Liver (tissue), 9 donors: ENCODE results near the gene MRPL50. TPM values are rescaled to one million over a fixed set of nuclear protein-coding genes. Genes with fewer than 3 reads are reported as not detected.

Experiments
- DNase-seq: peaks from one replicate; pipeline ENCODE4 v3.0.0-alpha.2; 2017; ENCODE audit warnings: low spot score
- H3K27ac ChIP-seq, 2 donors: one replicate each; pipeline ENCODE4 v1.7.0; 2013; ENCODE audit warnings: inconsistent platforms in 2 of 2, low read length in 2 of 2, control low read depth in 1 of 2, low read depth in 1 of 2, mild to moderate bottlenecking in 1 of 2
- H3K27me3 ChIP-seq, 4 donors: one replicate each; pipeline versions ENCODE4 v1.6.1 to v1.7.0; 2013; ENCODE audit warnings: low read length in 3 of 4, inconsistent platforms in 1 of 4, mild to moderate bottlenecking in 1 of 4, moderate library complexity in 1 of 4; ENCODE audit not compliant: control insufficient read depth in 4 of 4, insufficient read depth in 4 of 4
- H3K36me3 ChIP-seq, 4 donors: one replicate each; pipeline versions ENCODE4 v1.6.1 to v1.7.0; 2013; ENCODE audit warnings: low read length in 3 of 4, mild to moderate bottlenecking in 3 of 4, low read depth in 1 of 4, moderate library complexity in 1 of 4; ENCODE audit not compliant: control insufficient read depth in 4 of 4, insufficient read depth in 3 of 4
- H3K4me1 ChIP-seq, 4 donors: one replicate each; pipeline versions ENCODE4 v1.6.1 to v1.7.0; 2013; ENCODE audit warnings: low read length in 3 of 4, mild to moderate bottlenecking in 3 of 4, moderate library complexity in 1 of 4; ENCODE audit not compliant: control insufficient read depth in 4 of 4, insufficient read depth in 4 of 4
- H3K4me3 ChIP-seq, 3 donors: one replicate each; pipeline versions ENCODE4 v1.6.1 to v1.7.0; 2013; ENCODE audit warnings: low read length in 3 of 3, control low read depth in 1 of 3, low read depth in 1 of 3, mild to moderate bottlenecking in 1 of 3
- H3K9ac ChIP-seq, 2 donors: one replicate each; pipeline ENCODE4 v1.7.0; 2013; ENCODE audit warnings: low read length in 2 of 2, mild to moderate bottlenecking in 2 of 2, moderate library complexity in 2 of 2, control low read depth in 1 of 2, low read depth in 1 of 2
- H3K9me3 ChIP-seq, 4 donors: one replicate each; pipeline versions ENCODE4 v1.6.1 to v1.7.0; 2013; ENCODE audit warnings: low read length in 3 of 4; ENCODE audit not compliant: control insufficient read depth in 4 of 4
- CTCF ChIP-seq: fragments of 150-350 bp; IDR thresholded peaks from 2 replicates; pipeline ENCODE4 v1.5.1; 2017; ENCODE audit warnings: improper control_type of control experiment, low read depth, low read length; ENCODE audit not compliant: missing input control
- FOXA1 ChIP-seq: IDR thresholded peaks from 2 replicates; pipeline ENCODE4 v1.6.1; 2016; ENCODE audit warnings: antibody characterized with exemption
- FOXA2 ChIP-seq: IDR thresholded peaks from 2 replicates; pipeline ENCODE4 v1.6.1; 2016; ENCODE audit warnings: antibody characterized with exemption
- GABPA ChIP-seq, 2 donors: IDR thresholded peaks in 1 of 2; conservative IDR thresholded peaks in 1 of 2; 2 replicates each; pipeline ENCODE4 v1.6.1; 2016; ENCODE audit warnings: antibody characterized with exemption in 2 of 2, mild to moderate bottlenecking in 1 of 2, moderate library complexity in 1 of 2
- HNF4A ChIP-seq, 2 donors: conservative IDR thresholded peaks; 2 replicates each; pipeline ENCODE4 v1.6.1; 2016; ENCODE audit warnings: antibody characterized with exemption in 2 of 2, mild to moderate bottlenecking in 2 of 2
- HNF4G ChIP-seq: IDR thresholded peaks from 2 replicates; pipeline ENCODE4 v1.6.1; 2016; ENCODE audit warnings: antibody characterized with exemption
- JUND ChIP-seq, 2 donors: IDR thresholded peaks; 2 replicates each; pipeline ENCODE4 v1.6.1; 2016; ENCODE audit warnings: antibody characterized with exemption in 2 of 2
- MAX ChIP-seq: IDR thresholded peaks from 2 replicates; pipeline ENCODE4 v1.6.1; 2016; ENCODE audit warnings: antibody characterized with exemption
- NR2F2 ChIP-seq: IDR thresholded peaks from 2 replicates; pipeline ENCODE4 v1.6.1; 2016; ENCODE audit warnings: antibody characterized with exemption
- RAD21 ChIP-seq, 2 donors: IDR thresholded peaks; 2 replicates each; pipeline ENCODE4 v1.6.1; 2016; ENCODE audit warnings: antibody characterized with exemption in 2 of 2, mild to moderate bottlenecking in 2 of 2
- RXRA ChIP-seq, 2 donors: IDR thresholded peaks; 2 replicates each; pipeline ENCODE4 v1.6.1; 2017 to 2018; ENCODE audit warnings: antibody characterized with exemption in 2 of 2, mild to moderate bottlenecking in 1 of 2
- SP1 ChIP-seq: IDR thresholded peaks from 2 replicates; pipeline ENCODE4 v1.6.1; 2018; ENCODE audit warnings: antibody characterized with exemption, mild to moderate bottlenecking
- YY1 ChIP-seq: IDR thresholded peaks from 2 replicates; pipeline ENCODE4 v1.6.1; 2016; ENCODE audit warnings: antibody characterized with exemption, mild to moderate bottlenecking
- ZBTB33 ChIP-seq: IDR thresholded peaks from 2 replicates; pipeline ENCODE4 v1.6.1; 2016; ENCODE audit warnings: antibody characterized with exemption
- WGBS: extraction: QIAGEN DNeasy Blood & Tissue Kit; methylation state at CpG from one replicate; pipeline ENCODE4 v1.1.7; 2013; 5-methylcytosine and 5-hydroxymethylcytosine counted together
- polyA plus RNA-seq, 2 donors: library from polyadenylated mRNA; stranded (reverse) in 1 of 2; unstranded in 1 of 2; fragments of 200-250 nt in 1 of 2; fragments of >200 nt in 1 of 2; fragmentation: Nextera tagmentation in 1 of 2; extraction: Ambion mirVana in 1 of 2; gene quantifications; one replicate each; pipeline versions ENCODE4 v1.2.1 to v1.2.3, GENCODE V29; 2013 to 2015
- total RNA-seq, 2 donors: library from RNA; depleted of rRNA; stranded (reverse); fragments of >200 nt; gene quantifications; one replicate each; pipeline ENCODE4 v1.2.3, GENCODE V29; 2014
- donor health status: healthy.
- donor health status: healthy.
- donor health status: healthy.
- donor health status: healthy.
- donor health status: healthy.

Gene MRPL50
- total and polyA plus RNA-seq, 4 donors = 5.7 to 12.3 (median 10.5) TPM

GRCh38 chr9:101429736-101430135 is 31.3 kb upstream of the MRPL50 start (continued):
- no peak for TF ChIP-seq FOXA1

- peak overlapping the region in 1 of 2 donors; percentile 1 for H3K27ac ChIP-seq
- no peaks in the 10 kb centered on the region for H3K9me3 ChIP-seq
- TF ChIP-seq RAD21 (IDR thresholded peaks at IDR 0.05) (no peak), HNF4A (conservative IDR thresholded peaks at IDR 0.05) (no peak), CTCF (no peak), NR2F2 (no peak), HNF4G (no peak), GABPA (IDR thresholded peaks at IDR 0.05 in 1 of 2, conservative IDR thresholded peaks at IDR 0.05 in 1 of 2) (no peak), YY1 (no peak), SP1 (no peak), JUND (IDR thresholded peaks at IDR 0.05) (no peak), MAX (no peak), FOXA2 (no peak), RXRA (IDR thresholded peaks at IDR 0.05) (no peak), ZBTB33 (no peak), FOXA1 (no peak)
- DNase-seq = no peak
- peaks cover 6 to 77% (median 53%) of the 10 kb centered on the region in 4 donors for H3K36me3 ChIP-seq
- WGBS = 65% methylated on average over 3 of the region's 3 CpGs
- no peak overlapping the region for H3K9ac ChIP-seq
- peaks cover 3 to 63% (median 31%) of the 10 kb centered on the region in 4 donors for H3K4me1 ChIP-seq
- H3K27me3 ChIP-seq = no peaks in the 10 kb centered on the region
- H3K4me3 ChIP-seq = no peak overlapping the region
Observed at GRCh38 chr9:101428909-101429308, 30.5 kb upstream of the MRPL50 start.

- 75% methylated on average over 3 of the region's 3 CpGs for WGBS
- no peaks in the 10 kb centered on the region for H3K27me3 ChIP-seq
- H3K9me3 ChIP-seq = no peaks in the 10 kb centered on the region
- DNase-seq = no peak
- peaks cover 3 to 63% (median 31%) of the 10 kb centered on the region in 4 donors for H3K4me1 ChIP-seq
- no peak overlapping the region for H3K4me3 ChIP-seq
- peaks cover 6 to 85% (median 59%) of the 10 kb centered on the region in 4 donors for H3K36me3 ChIP-seq
- H3K9ac ChIP-seq = no peak overlapping the region
- peak overlapping the region; percentile 1 to 20 for H3K27ac ChIP-seq
- TF ChIP-seq RXRA (IDR thresholded peaks at IDR 0.05) = no peak
- TF ChIP-seq ZBTB33 = peak; percentile 33
Observed at GRCh38 chr9:101427957-101428655, 29.7 kb upstream of the MRPL50 start.
